GM13977 (cell line): ENCODE measurements around the gene GON4L.
"Not testable (repeated sequence)": the region's sequence is repeated elsewhere in the genome, so short reads cannot be mapped to it uniquely, and the experiment has no call there.

ENCODE experiments used
- DNase-seq: peaks from one replicate; pipeline ENCODE4 v3.0.0; 2012; ENCODE audit warnings: low spot score
- in situ Hi-C: fragments of 300-500 bp; cut with MboI; formaldehyde crosslinking; loops from one replicate; pipeline ENCODE4 v1.12.0; 2022; ENCODE audit warnings: low sequenced_read_pairs, low pct_unique_long_range_greater_than_20kb, mixed read lengths, inconsistent platforms; ENCODE audit not compliant: unreplicated experiment
- TF ChIP-seq, protein P1 (sequence below): IDR thresholded peaks from 2 replicates; pipeline ENCODE4 v1.5.1; 2012; ENCODE audit warnings: mild to moderate bottlenecking, control low read depth; ENCODE audit not compliant: insufficient read depth; ENCODE audit errors: extremely low read depth, missing control alignments

Gene GON4L

DNA sequence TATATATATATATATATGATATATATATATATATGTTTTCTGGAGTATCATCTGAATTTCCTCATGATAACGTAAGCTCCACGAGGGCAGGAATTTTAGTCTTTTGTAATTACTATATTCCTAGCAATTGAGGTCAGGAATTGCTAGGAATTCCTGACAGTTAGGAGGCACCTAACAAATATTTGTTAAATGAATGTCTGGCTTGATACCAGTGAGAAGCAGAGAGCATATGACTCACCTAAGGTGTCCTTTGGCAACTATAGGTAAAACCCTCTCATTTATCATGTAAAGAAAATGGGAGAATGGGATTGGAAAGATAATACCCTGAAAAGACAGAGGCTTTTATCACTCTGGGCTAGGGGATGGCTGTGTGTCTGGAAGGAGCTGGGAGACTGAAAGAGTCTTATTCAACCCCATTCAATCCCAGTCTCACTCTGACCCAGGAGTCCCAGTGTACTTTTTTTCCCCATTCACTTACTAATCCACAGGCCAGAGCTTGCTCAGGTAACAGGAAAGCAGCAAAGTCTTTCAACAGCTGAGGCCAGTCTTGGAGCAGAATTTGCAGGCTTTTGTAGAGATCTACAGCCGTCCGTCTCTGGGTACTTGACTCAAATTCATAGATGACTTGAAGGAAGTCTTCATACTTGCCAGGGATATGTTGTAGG lies 96.9 kb downstream of the GON4L start:
- in situ Hi-C loops, result no loop called here
- TF ChIP-seq, protein P1, sequence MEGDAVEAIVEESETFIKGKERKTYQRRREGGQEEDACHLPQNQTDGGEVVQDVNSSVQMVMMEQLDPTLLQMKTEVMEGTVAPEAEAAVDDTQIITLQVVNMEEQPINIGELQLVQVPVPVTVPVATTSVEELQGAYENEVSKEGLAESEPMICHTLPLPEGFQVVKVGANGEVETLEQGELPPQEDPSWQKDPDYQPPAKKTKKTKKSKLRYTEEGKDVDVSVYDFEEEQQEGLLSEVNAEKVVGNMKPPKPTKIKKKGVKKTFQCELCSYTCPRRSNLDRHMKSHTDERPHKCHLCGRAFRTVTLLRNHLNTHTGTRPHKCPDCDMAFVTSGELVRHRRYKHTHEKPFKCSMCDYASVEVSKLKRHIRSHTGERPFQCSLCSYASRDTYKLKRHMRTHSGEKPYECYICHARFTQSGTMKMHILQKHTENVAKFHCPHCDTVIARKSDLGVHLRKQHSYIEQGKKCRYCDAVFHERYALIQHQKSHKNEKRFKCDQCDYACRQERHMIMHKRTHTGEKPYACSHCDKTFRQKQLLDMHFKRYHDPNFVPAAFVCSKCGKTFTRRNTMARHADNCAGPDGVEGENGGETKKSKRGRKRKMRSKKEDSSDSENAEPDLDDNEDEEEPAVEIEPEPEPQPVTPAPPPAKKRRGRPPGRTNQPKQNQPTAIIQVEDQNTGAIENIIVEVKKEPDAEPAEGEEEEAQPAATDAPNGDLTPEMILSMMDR, result no peak
- DNase-seq, result no peak

DNA sequence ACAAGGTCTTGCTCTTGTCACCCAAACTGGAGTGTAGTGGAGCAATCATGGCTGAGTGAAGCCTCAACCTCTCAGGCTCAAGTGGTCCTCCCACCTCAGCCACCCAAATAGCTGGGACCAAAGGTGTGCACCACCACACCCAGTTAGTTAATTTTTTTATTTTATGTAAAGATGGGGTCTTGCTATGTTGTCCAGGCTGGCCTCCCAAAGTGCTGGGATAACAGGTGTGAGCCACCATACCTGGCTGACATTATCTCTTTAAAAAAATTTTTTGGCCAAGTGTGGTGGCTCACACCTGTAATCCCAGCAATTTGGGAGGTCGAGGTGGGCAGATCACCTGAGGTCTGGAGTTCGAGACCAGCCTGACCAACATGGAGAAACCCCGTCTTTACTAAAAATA lies 98.0 kb downstream of the GON4L start:
- in situ Hi-C loops, DNase-seq: not testable (repeated sequence)

DNA sequence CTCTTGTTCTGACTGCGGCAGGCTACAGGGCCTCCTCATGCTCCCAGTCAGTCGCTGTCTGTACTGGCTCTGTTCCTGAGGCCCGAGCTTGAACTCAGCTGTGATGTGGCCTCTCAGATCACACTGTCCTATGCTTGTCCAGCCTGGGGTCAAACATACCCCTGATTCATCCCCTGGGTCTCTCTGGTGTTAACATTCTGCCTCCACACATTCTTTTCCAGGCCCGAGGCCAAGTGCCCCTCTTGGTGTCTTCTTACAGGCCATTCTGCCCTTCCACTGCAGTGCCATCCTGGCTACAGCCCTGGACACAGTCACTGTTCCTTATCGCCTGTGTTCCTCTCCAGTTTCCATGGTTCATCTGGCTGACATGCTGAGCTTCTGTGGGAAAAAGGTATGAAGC lies 108.9 kb downstream of the GON4L start:
- DNase-seq, in situ Hi-C loops: not testable (repeated sequence)

DNA sequence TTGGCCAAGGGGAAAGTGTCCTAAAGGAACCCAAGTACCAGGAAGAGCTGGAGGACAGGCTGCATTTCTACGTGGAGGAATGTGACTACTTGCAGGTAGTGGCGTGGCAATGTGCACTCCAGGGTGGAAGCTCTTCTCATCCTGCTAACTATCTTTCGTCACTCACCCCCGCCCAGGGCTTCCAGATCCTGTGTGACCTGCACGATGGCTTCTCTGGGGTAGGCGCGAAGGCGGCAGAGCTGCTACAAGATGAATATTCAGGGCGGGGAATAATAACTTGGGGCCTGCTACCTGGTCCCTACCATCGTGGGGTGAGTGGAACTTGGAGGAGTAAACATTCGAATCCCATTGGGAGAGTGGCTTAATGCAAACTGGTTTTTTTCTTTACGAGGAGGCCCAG lies 109.4 kb downstream of the GON4L start:
- in situ Hi-C loops, DNase-seq: not testable (repeated sequence)

DNA sequence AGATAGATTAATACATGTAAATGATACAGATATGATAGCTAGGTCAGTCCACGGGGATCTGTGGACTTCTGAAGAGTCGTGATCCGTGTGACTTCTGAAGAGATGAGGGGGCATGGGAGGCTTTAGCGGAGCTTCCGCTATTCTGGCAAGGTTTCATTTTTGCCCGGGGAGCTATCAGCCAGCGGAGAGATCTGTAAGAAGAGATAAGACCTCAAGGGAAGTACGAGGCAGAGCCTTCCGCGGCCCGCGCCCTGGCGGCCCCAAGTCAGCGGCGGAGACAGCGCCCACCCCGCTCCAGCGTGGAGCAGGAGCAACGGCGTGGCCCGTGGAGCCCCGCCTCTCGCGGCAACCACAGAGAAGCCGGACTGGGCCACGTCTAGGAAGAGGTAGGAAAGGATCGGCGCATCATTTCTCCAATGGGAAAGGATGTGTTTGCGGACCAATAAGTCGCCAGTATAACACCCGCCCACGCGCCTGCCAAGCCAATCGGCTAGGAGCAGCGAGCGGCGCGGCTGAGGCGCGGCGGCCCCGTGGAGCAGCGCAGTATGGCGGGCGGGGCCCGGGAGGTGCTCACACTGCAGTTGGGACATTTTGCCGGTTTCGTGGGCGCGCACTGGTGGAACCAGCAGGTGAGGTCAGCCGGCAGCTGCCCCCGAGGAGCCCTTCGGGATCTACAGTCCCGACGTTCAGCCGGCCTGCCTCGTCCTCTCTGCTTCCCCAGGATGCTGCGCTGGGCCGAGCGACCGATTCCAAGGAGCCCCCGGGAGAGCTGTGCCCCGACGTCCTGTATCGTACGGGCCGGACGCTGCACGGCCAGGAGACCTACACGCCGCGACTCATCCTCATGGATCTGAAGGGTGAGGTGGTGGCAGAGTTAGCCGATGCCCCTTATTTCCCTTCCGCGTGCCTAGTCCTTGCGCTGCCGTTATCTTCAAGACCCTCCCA lies 111.5 kb downstream of the GON4L start:
- in situ Hi-C loops, result not testable (repeated sequence)
- DNase-seq, result peak; percentile 85

DNA sequence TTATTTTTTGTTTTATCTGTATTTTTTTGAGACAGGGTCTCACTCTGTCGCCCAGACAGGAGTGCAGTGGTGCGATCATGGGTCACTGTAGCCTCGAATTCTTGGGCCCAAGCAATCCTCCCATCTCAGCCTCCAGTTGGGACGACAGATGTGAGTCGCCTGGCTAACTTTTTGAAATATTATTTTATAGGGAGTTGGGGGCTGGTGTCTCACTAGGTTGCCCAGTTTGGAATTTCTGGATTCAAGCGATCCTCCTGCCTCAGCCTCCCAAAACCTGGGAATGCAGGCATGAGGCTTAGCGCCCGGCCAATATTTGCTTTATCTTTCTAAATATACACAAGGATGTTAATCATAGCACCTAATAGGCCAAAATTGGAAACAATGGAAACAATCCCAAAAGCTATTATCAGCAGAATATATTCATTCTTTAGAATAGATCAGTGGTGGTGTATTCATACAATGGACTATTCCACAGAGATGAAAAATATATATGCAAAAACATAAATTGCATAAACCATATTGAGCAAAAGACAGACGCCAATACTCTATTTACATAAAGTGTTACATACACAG lies 112.2 kb downstream of the GON4L start:
- no peak for DNase-seq
- TF ChIP-seq, protein P1, result no peak
- in situ Hi-C loops, result no loop called here

DNA sequence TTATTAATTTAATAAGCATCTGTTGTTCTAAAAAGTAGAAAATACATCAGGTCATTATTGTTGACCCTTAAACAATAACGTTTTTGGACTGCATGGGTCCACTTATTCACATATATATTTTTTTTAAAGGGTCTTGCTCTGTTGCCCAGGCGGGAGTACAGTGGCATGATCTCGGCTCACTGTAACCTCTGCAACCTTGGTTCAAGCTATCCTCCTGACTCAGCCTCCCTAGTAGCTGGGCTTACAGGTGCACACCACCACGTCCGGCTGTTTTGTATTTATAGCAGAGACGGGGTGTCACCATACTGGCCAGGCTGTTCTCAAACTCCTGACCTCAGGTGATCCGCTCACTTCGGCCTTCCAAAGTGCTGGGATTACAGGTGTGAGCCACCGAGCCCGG lies 115.1 kb downstream of the GON4L start:
- TF ChIP-seq, protein P1, result no peak
- in situ Hi-C loops, result no loop called here
- no peak for DNase-seq

DNA sequence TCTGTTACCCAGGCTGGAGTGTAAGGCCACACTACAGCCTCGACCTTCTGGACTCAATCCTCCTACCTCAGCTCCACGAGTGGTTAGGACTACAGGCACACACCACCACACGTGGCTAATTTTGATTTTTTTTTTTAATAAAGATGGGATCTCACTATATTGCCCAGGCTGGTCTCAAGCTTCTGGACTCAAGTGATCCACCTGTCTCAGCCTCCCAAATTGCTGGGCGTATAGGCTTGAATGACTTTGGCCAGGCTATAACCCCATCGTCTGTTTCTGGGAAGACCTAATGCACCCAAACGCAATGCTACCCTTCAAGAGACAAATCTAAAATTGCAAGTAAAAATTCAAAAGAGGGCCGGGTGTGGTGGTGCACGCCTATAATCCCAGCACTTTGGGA lies 116.0 kb downstream of the GON4L start:
- DNase-seq, result no peak
- TF ChIP-seq, protein P1, result no peak
- in situ Hi-C loops, result no loop called here
